Activated CD8-positive, alpha-beta T cell treated with anti-CD3 and anti-CD28 coated beads for 36 hours (primary cell): ENCODE results near the gene FAM83B. TPM values are rescaled to one million over a fixed set of nuclear protein-coding genes. Genes with fewer than 3 reads are reported as not detected.

Experiments
- ATAC-seq: fragments of 200-7000 bp; cut with Tn5 transposase; one replicate; pipeline ENCODE4 v1.10.0; 2021; ENCODE audit warnings: mild to moderate bottlenecking, moderate library complexity
- CTCF ChIA-PET: fragments of 350-600 bp; sonication (Branson Sonifier 250); formaldehyde crosslinking; loops from one replicate; lab custom pipeline; 2021; ENCODE audit warnings: antibody characterized with exemption; lab: Charles Lee
- POLR2A ChIA-PET: fragments of 350-600 bp; sonication (Branson Sonifier 250); formaldehyde crosslinking; loops from one replicate; lab custom pipeline; 2021; ENCODE audit warnings: antibody characterized with exemption; lab: Charles Lee
- DNase-seq: peaks from one replicate; pipeline ENCODE4 v3.0.0-alpha.2; 2020
- H3K27ac Mint-ChIP-seq: one replicate; pipeline ENCODE4 v1.8.0; 2021; ENCODE audit warnings: mild to moderate bottlenecking, mixed read lengths
- H3K27me3 Mint-ChIP-seq: one replicate; pipeline ENCODE4 v1.8.0; 2021; ENCODE audit warnings: mixed read lengths
- H3K36me3 Mint-ChIP-seq: one replicate; pipeline ENCODE4 v1.8.0; 2021; ENCODE audit warnings: low read depth, mixed read lengths
- H3K4me1 Mint-ChIP-seq: one replicate; pipeline ENCODE4 v1.8.0; 2021; ENCODE audit warnings: low read depth, mixed read lengths
- H3K4me3 Mint-ChIP-seq: one replicate; pipeline ENCODE4 v1.8.0; 2021; ENCODE audit warnings: mild to moderate bottlenecking, moderate library complexity, mixed read lengths
- H3K9me3 Mint-ChIP-seq: one replicate; pipeline ENCODE4 v1.8.0; 2021; ENCODE audit warnings: mixed read lengths
- CTCF ChIP-seq: fragments of 200-600 bp; IDR thresholded peaks from one replicate; pipeline ENCODE4 v1.8.0; 2022; ENCODE audit warnings: antibody characterized with exemption, mild to moderate bottlenecking
- intact Hi-C: fragments of 100-400 bp; cut with micrococcal nuclease; formaldehyde crosslinking; loops from one replicate; pipeline ENCODE4 v1.10.0; 2022
- total RNA-seq, 2 experiments: library from RNA; stranded (reverse); gene quantifications; one replicate each; pipeline ENCODE4 v1.2.3, GENCODE V29; 2021

Gene FAM83B
- total RNA-seq, 2 experiments from 2014 or later, result not detected

- CTCF ChIA-PET, result no interaction called here
- no peak for TF ChIP-seq CTCF
- POLR2A ChIA-PET, result no interaction called here
- ATAC-seq (no peak), DNase-seq (no peak)
- no peaks in the 10 kb centered on the region for H3K4me1 Mint-ChIP-seq
- H3K36me3 Mint-ChIP-seq, result no peaks in the 10 kb centered on the region
- H3K4me3 Mint-ChIP-seq, result no peak overlapping the region
- intact Hi-C loops, result no loop called here
- H3K27me3 Mint-ChIP-seq, result no peaks in the 10 kb centered on the region
- H3K9me3 Mint-ChIP-seq, result no peaks in the 10 kb centered on the region
- H3K27ac Mint-ChIP-seq, result no peak overlapping the region
Observed at GRCh38 chr6:54860739-54861138, 14.2 kb downstream of the FAM83B start.

GRCh38 chr6:54861905-54862616 is 15.5 kb downstream of the FAM83B start:
- Mint-ChIP-seq H3K27ac (no peak overlapping the region), H3K4me1 (no peaks in the 10 kb centered on the region), H3K9me3 (no peaks in the 10 kb centered on the region), H3K4me3 (no peak overlapping the region), H3K36me3 (no peaks in the 10 kb centered on the region), H3K27me3 (no peaks in the 10 kb centered on the region)
- DNase-seq, result no peak
- POLR2A ChIA-PET, result no interaction called here
- intact Hi-C loops, result no loop called here
- ATAC-seq, result no peak
- CTCF ChIA-PET, result no interaction called here
- no peak for TF ChIP-seq CTCF

GRCh38 chr6:54864272-54864671 is 17.7 kb downstream of the FAM83B start:
- Mint-ChIP-seq H3K9me3 (no peaks in the 10 kb centered on the region), H3K4me1 (no peaks in the 10 kb centered on the region), H3K27ac (no peak overlapping the region), H3K27me3 (no peaks in the 10 kb centered on the region), H3K36me3 (no peaks in the 10 kb centered on the region), H3K4me3 (no peak overlapping the region)
- no peak for TF ChIP-seq CTCF
- ATAC-seq (no peak), DNase-seq (no peak)
- POLR2A ChIA-PET, result no interaction called here
- CTCF ChIA-PET, result no interaction called here
- intact Hi-C loops, result no loop called here

GRCh38 chr6:54865091-54865631 is 18.6 kb downstream of the FAM83B start:
- ATAC-seq (no peak), DNase-seq (no peak)
- no peaks in the 10 kb centered on the region for H3K4me1 Mint-ChIP-seq
- no peak for TF ChIP-seq CTCF
- H3K27ac Mint-ChIP-seq, result no peak overlapping the region
- intact Hi-C loops, result no loop called here
- no peaks in the 10 kb centered on the region for H3K27me3 Mint-ChIP-seq
- no peak overlapping the region for H3K4me3 Mint-ChIP-seq
- ChIA-PET CTCF (no interaction called here), POLR2A (no interaction called here)
- no peaks in the 10 kb centered on the region for H3K36me3 Mint-ChIP-seq
- H3K9me3 Mint-ChIP-seq, result no peaks in the 10 kb centered on the region

GRCh38 chr6:54868556-54868955 is 22.0 kb downstream of the FAM83B start:
- Mint-ChIP-seq H3K36me3 (no peaks in the 10 kb centered on the region), H3K9me3 (no peaks in the 10 kb centered on the region), H3K27ac (no peak overlapping the region), H3K4me1 (no peaks in the 10 kb centered on the region), H3K4me3 (no peak overlapping the region), H3K27me3 (no peaks in the 10 kb centered on the region)
- ChIA-PET POLR2A (no interaction called here), CTCF (no interaction called here)
- intact Hi-C loops, result no loop called here
- TF ChIP-seq CTCF, result no peak
- no peak for ATAC-seq
- no peak for DNase-seq
